Hindlimb muscle (tissue), 1 donor: ENCODE results near the gene BEAN1. TPM values are rescaled to one million over a fixed set of nuclear protein-coding genes. Genes with fewer than 3 reads are reported as not detected.
"Not testable (repeated sequence)": the region's sequence is repeated elsewhere in the genome, so short reads cannot be mapped to it uniquely, and the experiment has no call there.

Experiments
- DNase-seq: peaks from one replicate; pipeline ENCODE4 v3.0.0-alpha.2; 2013
- polyA plus RNA-seq: library from polyadenylated mRNA; unstranded; fragments of 120-200 nt; gene quantifications from one replicate; pipeline ENCODE4 v1.2.1, GENCODE V29; 2013; ENCODE audit not compliant: insufficient read length

The BEAN1 gene
- polyA plus RNA-seq, 1 donor: 0.79 TPM

- no peak for DNase-seq
Observed at GRCh38 chr16:66508914-66509496, 81.9 kb downstream of the BEAN1 start.

GRCh38 chr16:66509576-66509975 is 82.5 kb downstream of the BEAN1 start:
- no peak for DNase-seq

GRCh38 chr16:66510298-66510697 is 83.2 kb downstream of the BEAN1 start:
- DNase-seq: no peak

- no peak for DNase-seq
Observed at GRCh38 chr16:66510711-66511601, 83.9 kb downstream of the BEAN1 start.

- no peak for DNase-seq
Observed at GRCh38 chr16:66511602-66512271, 84.6 kb downstream of the BEAN1 start.

GRCh38 chr16:66512272-66513110 is 85.4 kb downstream of the BEAN1 start:
- DNase-seq: no peak

- DNase-seq: no peak
Observed at GRCh38 chr16:66513111-66513723, 86.1 kb downstream of the BEAN1 start.

GRCh38 chr16:66514391-66514790 is 87.3 kb downstream of the BEAN1 start:
- not testable (repeated sequence) for DNase-seq

- not testable (repeated sequence) for DNase-seq
Observed at GRCh38 chr16:66514980-66515595, 88.0 kb downstream of the BEAN1 start.

- DNase-seq: no peak
Observed at GRCh38 chr16:66515596-66516508, 88.8 kb downstream of the BEAN1 start.

GRCh38 chr16:66516509-66516807 is 89.4 kb downstream of the BEAN1 start:
- no peak for DNase-seq

GRCh38 chr16:66516808-66517585 is 89.9 kb downstream of the BEAN1 start:
- DNase-seq: peak; percentile 91

- no peak for DNase-seq
Observed at GRCh38 chr16:66517586-66518263, 90.6 kb downstream of the BEAN1 start.

- DNase-seq: no peak
Observed at GRCh38 chr16:66519482-66520373, 92.6 kb downstream of the BEAN1 start.

- no peak for DNase-seq
Observed at GRCh38 chr16:66520406-66521170, 93.5 kb downstream of the BEAN1 start.

- no peak for DNase-seq
Observed at GRCh38 chr16:66521252-66521713, 94.2 kb downstream of the BEAN1 start.
